Measurements from ENCODE around the gene RPUSD1.

The RPUSD1 gene

DNA sequence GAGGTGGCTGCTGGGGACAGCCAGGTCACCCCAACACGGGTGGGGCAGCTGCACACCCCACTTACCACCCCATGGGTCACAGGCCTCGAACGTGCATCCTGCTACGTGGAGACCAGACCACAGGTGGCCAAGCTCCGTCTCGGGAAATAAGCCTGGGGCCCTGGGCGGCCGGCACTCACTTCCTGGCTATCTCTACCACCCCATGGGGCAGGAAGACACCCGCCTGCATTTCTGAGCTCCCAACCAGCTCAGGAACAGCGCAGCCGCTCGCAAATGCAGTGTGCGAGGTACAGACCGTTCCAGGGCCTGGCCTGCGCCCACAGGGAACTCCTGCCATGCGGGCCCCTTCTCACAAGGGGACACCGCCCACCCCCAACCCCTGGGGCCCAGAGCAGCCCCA, 17.3 kb upstream of the RPUSD1 start:
- H4K20me1 ChIP-seq (ENCODE audit: low read depth, low read length): no peaks in the 10 kb centered on the region
- H3K36me3 ChIP-seq (ENCODE audit: low read length): no peaks in the 10 kb centered on the region
- TF ChIP-seq, protein P1, sequence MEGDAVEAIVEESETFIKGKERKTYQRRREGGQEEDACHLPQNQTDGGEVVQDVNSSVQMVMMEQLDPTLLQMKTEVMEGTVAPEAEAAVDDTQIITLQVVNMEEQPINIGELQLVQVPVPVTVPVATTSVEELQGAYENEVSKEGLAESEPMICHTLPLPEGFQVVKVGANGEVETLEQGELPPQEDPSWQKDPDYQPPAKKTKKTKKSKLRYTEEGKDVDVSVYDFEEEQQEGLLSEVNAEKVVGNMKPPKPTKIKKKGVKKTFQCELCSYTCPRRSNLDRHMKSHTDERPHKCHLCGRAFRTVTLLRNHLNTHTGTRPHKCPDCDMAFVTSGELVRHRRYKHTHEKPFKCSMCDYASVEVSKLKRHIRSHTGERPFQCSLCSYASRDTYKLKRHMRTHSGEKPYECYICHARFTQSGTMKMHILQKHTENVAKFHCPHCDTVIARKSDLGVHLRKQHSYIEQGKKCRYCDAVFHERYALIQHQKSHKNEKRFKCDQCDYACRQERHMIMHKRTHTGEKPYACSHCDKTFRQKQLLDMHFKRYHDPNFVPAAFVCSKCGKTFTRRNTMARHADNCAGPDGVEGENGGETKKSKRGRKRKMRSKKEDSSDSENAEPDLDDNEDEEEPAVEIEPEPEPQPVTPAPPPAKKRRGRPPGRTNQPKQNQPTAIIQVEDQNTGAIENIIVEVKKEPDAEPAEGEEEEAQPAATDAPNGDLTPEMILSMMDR (IDR thresholded peaks at IDR 0.05; ENCODE audit: insufficient read depth, low read length, poor library complexity, severe bottlenecking): no peak
- TF ChIP-seq EZH2phosphoT487 (conservative IDR thresholded peaks at IDR 0.05; ENCODE audit: low read length): no peak
- no peak overlapping the region for H3K4me2 ChIP-seq (ENCODE audit: low read depth, low read length, poor library complexity, severe bottlenecking)
- no peaks in the 10 kb centered on the region for H3K9me3 ChIP-seq (ENCODE audit: insufficient read depth, low read length)
- no peaks in the 10 kb centered on the region for H3K27me3 ChIP-seq (ENCODE audit: low read length)
- H2AFZ ChIP-seq (ENCODE audit: low read depth, low read length, severe bottlenecking): no peak overlapping the region
- no peak overlapping the region for H3K27ac ChIP-seq (ENCODE audit: low read depth, low read length)
- no peak overlapping the region for H3K9ac ChIP-seq (ENCODE audit: low read length)
- H3K9me2 ChIP-seq (replicated peaks; ENCODE audit: insufficient read depth, low read length): no peaks in the 10 kb centered on the region
- no peaks in the 10 kb centered on the region for H3K79me2 ChIP-seq (ENCODE audit: insufficient read depth, low read length)
- H3K4me3 ChIP-seq (ENCODE audit: insufficient read depth, low read length, poor library complexity, severe bottlenecking): no peak overlapping the region
- no peaks in the 10 kb centered on the region for H3F3A ChIP-seq (ENCODE audit: insufficient read depth)

DNA sequence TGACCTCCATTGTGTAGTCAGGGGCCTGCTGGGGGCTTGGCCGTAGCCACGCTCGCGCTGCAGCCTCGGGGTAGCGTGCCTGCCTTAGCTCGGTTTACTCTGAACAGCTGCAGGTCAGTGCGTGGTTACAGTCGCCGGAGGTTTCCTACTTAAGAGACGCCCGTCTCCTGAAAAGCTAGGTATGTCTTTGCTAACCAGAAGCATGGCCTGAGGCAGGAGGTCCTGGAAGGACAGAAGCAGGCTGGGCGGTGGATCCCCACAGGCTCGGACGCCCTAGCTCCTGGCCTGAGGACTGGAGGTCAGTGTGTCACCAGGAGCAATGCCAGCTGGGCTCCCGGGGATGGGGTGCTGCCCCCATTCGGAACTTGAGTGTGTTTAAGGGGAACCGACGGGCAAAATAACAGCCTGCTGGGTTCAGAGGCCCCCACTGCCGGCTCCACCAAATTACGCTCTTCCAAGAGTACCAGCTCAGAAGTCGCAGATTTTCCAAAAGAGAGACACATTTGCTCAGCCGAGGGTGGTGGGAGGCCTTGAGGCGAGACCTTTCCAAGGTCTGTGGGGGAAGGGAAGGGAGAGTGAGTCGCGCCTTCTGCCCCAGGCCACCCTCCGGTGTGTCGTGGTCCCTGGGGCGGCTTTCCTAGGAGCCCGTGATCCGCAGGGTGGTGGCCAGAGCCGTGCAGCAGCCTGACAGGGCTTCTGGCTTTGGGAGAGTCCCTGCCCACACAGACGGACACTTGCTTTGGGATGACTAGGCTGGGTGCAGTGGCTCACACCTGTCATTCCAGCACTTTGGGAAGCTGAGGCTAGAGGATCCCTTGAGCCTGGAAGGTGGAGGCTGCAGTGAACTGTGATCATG, 16.2 kb upstream of the RPUSD1 start:
- Histone ChIP-seq H3K4me2 (ENCODE audit: low read depth, low read length, poor library complexity, severe bottlenecking) (no peak overlapping the region), H3K9me3 (ENCODE audit: insufficient read depth, low read length) (no peaks in the 10 kb centered on the region), H2AFZ (ENCODE audit: low read depth, low read length, severe bottlenecking) (no peak overlapping the region), H4K20me1 (ENCODE audit: low read depth, low read length) (no peaks in the 10 kb centered on the region), H3K27me3 (ENCODE audit: low read length) (no peaks in the 10 kb centered on the region), H3K27ac (ENCODE audit: low read depth, low read length) (no peak overlapping the region), H3K36me3 (ENCODE audit: low read length) (no peaks in the 10 kb centered on the region), H3F3A (ENCODE audit: insufficient read depth) (no peaks in the 10 kb centered on the region), H3K79me2 (ENCODE audit: insufficient read depth, low read length) (no peaks in the 10 kb centered on the region), H3K9me2 (replicated peaks; ENCODE audit: insufficient read depth, low read length) (no peaks in the 10 kb centered on the region), H3K9ac (ENCODE audit: low read length) (no peak overlapping the region), H3K4me3 (ENCODE audit: insufficient read depth, low read length, poor library complexity, severe bottlenecking) (no peak overlapping the region)
- no peak for TF ChIP-seq EZH2phosphoT487 (conservative IDR thresholded peaks at IDR 0.05; ENCODE audit: low read length)
- TF ChIP-seq, protein P1 (IDR thresholded peaks at IDR 0.05; ENCODE audit: insufficient read depth, low read length, poor library complexity, severe bottlenecking): no peak

DNA sequence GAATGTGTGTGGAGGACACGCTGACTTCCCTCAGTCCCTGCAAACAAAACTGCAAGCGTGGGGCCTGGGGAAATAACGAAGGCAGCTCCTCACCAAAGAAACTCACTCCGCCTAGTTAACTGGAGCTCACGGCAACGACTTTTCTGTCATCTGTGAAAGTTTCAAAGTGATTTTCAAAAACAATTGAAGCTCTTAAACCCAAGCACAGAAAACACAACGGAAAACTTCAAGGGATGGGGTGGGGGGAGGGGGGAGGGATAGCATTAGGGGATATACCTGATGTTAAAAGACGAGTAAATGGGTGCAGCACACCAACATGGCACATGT, 15.5 kb upstream of the RPUSD1 start:
- Histone ChIP-seq H3K27me3 (ENCODE audit: low read length) (no peaks in the 10 kb centered on the region), H2AFZ (ENCODE audit: low read depth, low read length, severe bottlenecking) (no peak overlapping the region), H3K79me2 (ENCODE audit: insufficient read depth, low read length) (no peaks in the 10 kb centered on the region), H3K9me3 (ENCODE audit: insufficient read depth, low read length) (no peaks in the 10 kb centered on the region), H3F3A (ENCODE audit: insufficient read depth) (no peaks in the 10 kb centered on the region), H3K36me3 (ENCODE audit: low read length) (no peaks in the 10 kb centered on the region), H4K20me1 (ENCODE audit: low read depth, low read length) (no peaks in the 10 kb centered on the region), H3K9ac (ENCODE audit: low read length) (no peak overlapping the region), H3K4me2 (ENCODE audit: low read depth, low read length, poor library complexity, severe bottlenecking) (no peak overlapping the region), H3K27ac (ENCODE audit: low read depth, low read length) (no peak overlapping the region), H3K4me3 (ENCODE audit: insufficient read depth, low read length, poor library complexity, severe bottlenecking) (no peak overlapping the region), H3K9me2 (replicated peaks; ENCODE audit: insufficient read depth, low read length) (no peaks in the 10 kb centered on the region)
- TF ChIP-seq EZH2phosphoT487 (conservative IDR thresholded peaks at IDR 0.05; ENCODE audit: low read length): no peak
- TF ChIP-seq, protein P1 (IDR thresholded peaks at IDR 0.05; ENCODE audit: insufficient read depth, low read length, poor library complexity, severe bottlenecking): no peak
